NCI-H1930 (cell line): ENCODE measurements around the gene CD24.
A peak's percentile ranks its signal among the peaks of the same experiment; 100 is the strongest.

Experiments used
- DNase-seq, 2 experiments: peaks; one replicate each; lab custom pipeline; 2025; lab: John Stamatoyannopoulos, UW

CD24 gene

GRCh38 chr6:106967936-106968555, 6.5 kb downstream of the CD24 start:
- no peak for DNase-seq

GRCh38 chr6:106966671-106967640, 7.6 kb downstream of the CD24 start:
- DNase-seq: no peak

- no peak for DNase-seq
These were observed 8.3 kb downstream of the CD24 start for GRCh38 chr6:106966229-106966628.

GRCh38 chr6:106964954-106965353, 9.6 kb downstream of the CD24 start:
- no peak for DNase-seq

- no peak for DNase-seq
These were observed 10.4 kb downstream of the CD24 start for GRCh38 chr6:106964099-106964498.

- DNase-seq: no peak
These were observed 11.0 kb downstream of the CD24 start for GRCh38 chr6:106963544-106963943.

GRCh38 chr6:106961801-106962200, 12.7 kb downstream of the CD24 start:
- no peak for DNase-seq

GRCh38 chr6:106961136-106961535, 13.4 kb downstream of the CD24 start:
- no peak for DNase-seq

GRCh38 chr6:106959985-106960384, 14.5 kb downstream of the CD24 start:
- DNase-seq: no peak

- DNase-seq: no peak
These were observed 34.7 kb downstream of the CD24 start for GRCh38 chr6:106939848-106940247.

- peak; percentile 10 to 51 for DNase-seq
These were observed 35.3 kb downstream of the CD24 start for GRCh38 chr6:106939208-106939607.

GRCh38 chr6:106927531-106928398, 46.8 kb downstream of the CD24 start:
- DNase-seq: no peak

- no peak for DNase-seq
These were observed 48.6 kb downstream of the CD24 start for GRCh38 chr6:106925948-106926347.

GRCh38 chr6:106924694-106925523, 49.6 kb downstream of the CD24 start:
- DNase-seq: no peak

- DNase-seq: no peak
These were observed 51.9 kb downstream of the CD24 start for GRCh38 chr6:106922626-106923025.
